HG03196 (cell line): ENCODE data around the gene SLC47A2.
"Not testable (repeated sequence)": the region's sequence is repeated elsewhere in the genome, so short reads cannot be mapped to it uniquely, and the experiment has no call there.

Experiments
- ATAC-seq: cut with Tn5 transposase; IDR thresholded peaks from one replicate; pipeline ENCODE4 v1.9.1; 2021; ENCODE audit not compliant: unreplicated experiment

SLC47A2 gene

GRCh38 chr17:19708431-19709175, 7.8 kb downstream of the SLC47A2 start:
- no peak for ATAC-seq

- no peak for ATAC-seq
These were observed 8.6 kb downstream of the SLC47A2 start for GRCh38 chr17:19707728-19708221.

GRCh38 chr17:19706791-19707727, 9.3 kb downstream of the SLC47A2 start:
- ATAC-seq: no peak

GRCh38 chr17:19705771-19706770, 10.3 kb downstream of the SLC47A2 start:
- ATAC-seq: no peak

- no peak for ATAC-seq
These were observed 11.2 kb downstream of the SLC47A2 start for GRCh38 chr17:19705201-19705600.

GRCh38 chr17:19703828-19704613, 12.4 kb downstream of the SLC47A2 start:
- ATAC-seq: no peak

- ATAC-seq: no peak
These were observed 13.1 kb downstream of the SLC47A2 start for GRCh38 chr17:19703106-19703827.

- no peak for ATAC-seq
These were observed 14.2 kb downstream of the SLC47A2 start for GRCh38 chr17:19702217-19702641.

GRCh38 chr17:19686400-19687090, 29.8 kb downstream of the SLC47A2 start:
- no peak for ATAC-seq

- not testable (repeated sequence) for ATAC-seq
These were observed 31.3 kb downstream of the SLC47A2 start for GRCh38 chr17:19684909-19685580.

GRCh38 chr17:19683117-19683516, 33.3 kb downstream of the SLC47A2 start:
- no peak for ATAC-seq

- no peak for ATAC-seq
These were observed 37.6 kb downstream of the SLC47A2 start for GRCh38 chr17:19678581-19679453.

GRCh38 chr17:19677736-19678379, 38.5 kb downstream of the SLC47A2 start:
- ATAC-seq: no peak

- ATAC-seq: no peak
These were observed 39.5 kb downstream of the SLC47A2 start for GRCh38 chr17:19676896-19677295.

GRCh38 chr17:19673623-19674022, 42.8 kb downstream of the SLC47A2 start:
- ATAC-seq: no peak

GRCh38 chr17:19672009-19672750, 44.2 kb downstream of the SLC47A2 start:
- ATAC-seq: no peak
